SK-N-SH treated with all-trans-retinoic acid at 6 μM for 48 hours (cell line): Measurements from ENCODE around the gene ACTR5.

ENCODE experiments used
- ATAC-seq: fragments of 200-7000 bp; cut with Tn5 transposase; 3 replicates; pipeline ENCODE4 v1.9.1; 2020; ENCODE audit warnings: mild to moderate bottlenecking, moderate library complexity
- ARNTL ChIP-seq: fragments of 450-650 bp; formaldehyde crosslinking; IDR thresholded peaks from 2 replicates; pipeline ENCODE4 v1.5.0; 2020; ENCODE audit warnings: low read depth, mild to moderate bottlenecking, moderate library complexity, borderline replicate concordance
- BACH2 ChIP-seq: fragments of 250-450 bp; sonication (Bioruptor Pico); IDR thresholded peaks from 2 replicates; pipeline ENCODE4 v1.9.0; 2021; ENCODE audit warnings: mild to moderate bottlenecking, borderline replicate concordance
- CSDC2 ChIP-seq: fragments of 250-450 bp; sonication (Bioruptor Pico); IDR thresholded peaks from 2 replicates; pipeline ENCODE4 v1.5.0; 2020; ENCODE audit warnings: mild to moderate bottlenecking, moderate library complexity
- OSR1 ChIP-seq: fragments of 250-450 bp; sonication (Bioruptor Pico); IDR thresholded peaks from 2 replicates; pipeline ENCODE4 v1.8.0; 2022; ENCODE audit warnings: moderate library complexity, mild to moderate bottlenecking, inconsistent platforms
- RARB ChIP-seq: fragments of 250-450 bp; sonication (Bioruptor Pico); IDR thresholded peaks from 2 replicates; pipeline ENCODE4 v1.8.0; 2021; ENCODE audit warnings: mild to moderate bottlenecking, moderate library complexity
- TOX ChIP-seq: fragments of 250-450 bp; sonication (Bioruptor Pico); IDR thresholded peaks from 2 replicates; pipeline ENCODE4 v1.8.0; 2021; ENCODE audit warnings: mild to moderate bottlenecking, moderate library complexity, borderline replicate concordance
- ZC3H10 ChIP-seq: fragments of 250-450 bp; sonication (Bioruptor Pico); IDR thresholded peaks from 2 replicates; pipeline ENCODE4 v1.5.1; 2021; ENCODE audit warnings: mild to moderate bottlenecking, moderate library complexity
- ZFP3 ChIP-seq: fragments of 250-450 bp; sonication (Bioruptor Pico); IDR thresholded peaks from 2 replicates; pipeline ENCODE4 v1.5.0; 2020; ENCODE audit warnings: mild to moderate bottlenecking, moderate library complexity
- ZNF8 ChIP-seq: fragments of 450-650 bp; formaldehyde crosslinking; IDR thresholded peaks from 2 replicates; pipeline ENCODE4 v1.5.0; 2020; ENCODE audit warnings: mild to moderate bottlenecking, moderate library complexity
- TF ChIP-seq, protein P1 (sequence below): fragments of 250-450 bp; sonication (Bioruptor Pico); IDR thresholded peaks from 2 replicates; pipeline ENCODE4 v1.8.0; 2021; ENCODE audit warnings: low read depth, mild to moderate bottlenecking, moderate library complexity, borderline replicate concordance
- TF ChIP-seq, protein P2 (sequence below): fragments of 250-450 bp; sonication (Bioruptor Pico); IDR thresholded peaks from 2 replicates; pipeline ENCODE4 v1.5.1; 2021; ENCODE audit warnings: mild to moderate bottlenecking, moderate library complexity
- TF ChIP-seq, protein P3 (sequence below): fragments of 250-450 bp; sonication (Bioruptor Pico); IDR thresholded peaks from 2 replicates; pipeline ENCODE4 v1.5.0; 2020; ENCODE audit warnings: mild to moderate bottlenecking, moderate library complexity
- TF ChIP-seq, protein P4 (sequence below): fragments of 250-450 bp; sonication (Bioruptor Pico); IDR thresholded peaks from 2 replicates; pipeline ENCODE4 v1.8.0; 2020; ENCODE audit warnings: mild to moderate bottlenecking, moderate library complexity, borderline replicate concordance

The ACTR5 gene

DNA sequence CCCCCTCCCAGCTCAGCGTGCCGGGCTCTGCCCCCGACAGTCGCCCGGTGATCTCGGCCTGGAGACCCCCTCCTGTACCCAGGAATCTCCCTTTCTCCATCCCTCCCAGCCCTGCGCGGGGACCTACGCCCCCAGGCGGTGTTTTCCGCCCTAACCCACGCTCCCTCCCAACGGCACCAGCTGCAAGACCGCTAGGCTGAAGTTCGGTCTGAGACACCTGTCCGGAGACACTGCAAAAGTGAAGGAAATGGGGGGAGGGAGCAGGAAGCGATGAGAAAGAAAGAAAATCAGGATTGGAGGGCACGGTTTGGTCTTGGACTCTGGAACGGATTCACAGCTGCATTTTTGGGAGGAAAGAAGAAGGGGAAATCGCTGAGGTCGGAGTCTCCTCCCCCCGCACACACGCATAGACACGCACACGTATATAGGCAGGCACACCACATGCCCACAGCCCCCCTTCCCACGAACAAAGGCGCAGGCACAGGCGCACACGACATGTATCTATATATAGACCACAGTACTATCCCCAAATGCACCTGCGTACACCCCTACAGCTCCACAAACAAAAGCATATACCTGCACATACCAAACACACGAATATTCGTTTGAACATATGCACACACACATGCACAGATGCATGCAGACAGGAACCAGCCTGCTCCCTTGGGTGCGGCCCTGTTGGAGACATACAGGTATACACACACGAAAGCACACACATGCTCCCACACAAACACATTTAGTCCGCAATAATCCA is 22.9 kb upstream of the ACTR5 start:
- ATAC-seq: no peak
- no peak for TF ChIP-seq RARB (CRISPR knock-in tag)
- TF ChIP-seq, protein P1, sequence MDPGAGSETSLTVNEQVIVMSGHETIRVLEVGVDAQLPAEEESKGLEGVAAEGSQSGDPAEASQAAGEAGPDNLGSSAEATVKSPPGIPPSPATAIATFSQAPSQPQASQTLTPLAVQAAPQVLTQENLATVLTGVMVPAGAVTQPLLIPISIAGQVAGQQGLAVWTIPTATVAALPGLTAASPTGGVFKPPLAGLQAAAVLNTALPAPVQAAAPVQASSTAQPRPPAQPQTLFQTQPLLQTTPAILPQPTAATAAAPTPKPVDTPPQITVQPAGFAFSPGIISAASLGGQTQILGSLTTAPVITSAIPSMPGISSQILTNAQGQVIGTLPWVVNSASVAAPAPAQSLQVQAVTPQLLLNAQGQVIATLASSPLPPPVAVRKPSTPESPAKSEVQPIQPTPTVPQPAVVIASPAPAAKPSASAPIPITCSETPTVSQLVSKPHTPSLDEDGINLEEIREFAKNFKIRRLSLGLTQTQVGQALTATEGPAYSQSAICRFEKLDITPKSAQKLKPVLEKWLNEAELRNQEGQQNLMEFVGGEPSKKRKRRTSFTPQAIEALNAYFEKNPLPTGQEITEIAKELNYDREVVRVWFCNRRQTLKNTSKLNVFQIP (CRISPR knock-in tag): no peak
- no peak for TF ChIP-seq BACH2

DNA sequence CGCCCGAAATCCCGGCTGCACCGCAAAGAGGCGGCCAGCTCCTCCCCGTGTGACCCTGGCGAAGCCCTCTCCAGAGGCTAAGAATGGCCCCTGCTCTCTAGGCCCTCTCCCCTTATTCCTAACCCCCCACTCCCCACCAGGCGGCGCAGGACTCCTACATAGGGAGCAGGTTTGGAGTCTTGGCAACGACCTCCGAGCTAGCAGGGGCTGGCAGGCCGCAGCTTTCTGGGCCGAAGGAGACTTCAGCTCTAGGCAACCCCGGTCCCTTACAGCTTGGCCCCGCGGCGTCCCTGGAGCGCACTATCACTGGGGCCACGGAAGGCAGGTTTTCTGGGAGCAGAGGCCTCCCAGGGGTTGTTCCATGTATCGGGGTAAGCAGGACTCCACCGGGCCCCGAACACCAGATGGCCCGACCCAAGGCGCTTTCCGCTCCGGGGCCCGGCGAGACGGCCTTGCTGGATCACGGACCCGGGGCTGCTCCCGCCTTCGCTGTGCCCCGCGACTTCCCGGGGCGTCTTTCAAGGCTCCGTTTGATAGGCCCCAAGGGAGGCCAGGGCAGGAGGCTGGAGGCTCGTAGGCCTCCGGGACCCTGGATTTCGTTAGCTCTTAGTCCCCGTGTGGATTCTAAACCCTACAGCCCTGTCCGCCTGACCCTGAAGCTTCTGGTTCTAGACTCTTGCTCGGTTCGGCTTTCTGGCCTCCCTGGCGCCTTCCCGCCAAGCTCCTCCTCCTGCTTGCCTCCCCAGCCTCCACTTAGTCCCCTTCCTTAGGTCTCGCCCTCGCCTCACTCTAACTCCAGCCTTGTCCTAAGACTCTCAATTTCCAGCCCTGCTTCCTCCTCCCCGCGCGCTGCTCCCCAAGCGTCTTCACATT is 22.1 kb upstream of the ACTR5 start:
- TF ChIP-seq, protein P1 (CRISPR knock-in tag): no peak
- no peak for TF ChIP-seq ZC3H10 (CRISPR knock-in tag)
- TF ChIP-seq CSDC2: no peak
- no peak for TF ChIP-seq ZFP3 (CRISPR knock-in tag)
- no peak for TF ChIP-seq TOX
- TF ChIP-seq, protein P2, sequence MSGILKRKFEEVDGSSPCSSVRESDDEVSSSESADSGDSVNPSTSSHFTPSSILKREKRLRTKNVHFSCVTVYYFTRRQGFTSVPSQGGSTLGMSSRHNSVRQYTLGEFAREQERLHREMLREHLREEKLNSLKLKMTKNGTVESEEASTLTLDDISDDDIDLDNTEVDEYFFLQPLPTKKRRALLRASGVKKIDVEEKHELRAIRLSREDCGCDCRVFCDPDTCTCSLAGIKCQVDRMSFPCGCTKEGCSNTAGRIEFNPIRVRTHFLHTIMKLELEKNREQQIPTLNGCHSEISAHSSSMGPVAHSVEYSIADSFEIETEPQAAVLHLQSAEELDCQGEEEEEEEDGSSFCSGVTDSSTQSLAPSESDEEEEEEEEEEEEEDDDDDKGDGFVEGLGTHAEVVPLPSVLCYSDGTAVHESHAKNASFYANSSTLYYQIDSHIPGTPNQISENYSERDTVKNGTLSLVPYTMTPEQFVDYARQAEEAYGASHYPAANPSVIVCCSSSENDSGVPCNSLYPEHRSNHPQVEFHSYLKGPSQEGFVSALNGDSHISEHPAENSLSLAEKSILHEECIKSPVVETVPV: no peak
- no peak for TF ChIP-seq ZNF8 (CRISPR knock-in tag)
- TF ChIP-seq OSR1: no peak
- no peak for TF ChIP-seq RARB (CRISPR knock-in tag)
- TF ChIP-seq ARNTL (CRISPR knock-in tag): no peak
- ATAC-seq: peak; percentile 77

DNA sequence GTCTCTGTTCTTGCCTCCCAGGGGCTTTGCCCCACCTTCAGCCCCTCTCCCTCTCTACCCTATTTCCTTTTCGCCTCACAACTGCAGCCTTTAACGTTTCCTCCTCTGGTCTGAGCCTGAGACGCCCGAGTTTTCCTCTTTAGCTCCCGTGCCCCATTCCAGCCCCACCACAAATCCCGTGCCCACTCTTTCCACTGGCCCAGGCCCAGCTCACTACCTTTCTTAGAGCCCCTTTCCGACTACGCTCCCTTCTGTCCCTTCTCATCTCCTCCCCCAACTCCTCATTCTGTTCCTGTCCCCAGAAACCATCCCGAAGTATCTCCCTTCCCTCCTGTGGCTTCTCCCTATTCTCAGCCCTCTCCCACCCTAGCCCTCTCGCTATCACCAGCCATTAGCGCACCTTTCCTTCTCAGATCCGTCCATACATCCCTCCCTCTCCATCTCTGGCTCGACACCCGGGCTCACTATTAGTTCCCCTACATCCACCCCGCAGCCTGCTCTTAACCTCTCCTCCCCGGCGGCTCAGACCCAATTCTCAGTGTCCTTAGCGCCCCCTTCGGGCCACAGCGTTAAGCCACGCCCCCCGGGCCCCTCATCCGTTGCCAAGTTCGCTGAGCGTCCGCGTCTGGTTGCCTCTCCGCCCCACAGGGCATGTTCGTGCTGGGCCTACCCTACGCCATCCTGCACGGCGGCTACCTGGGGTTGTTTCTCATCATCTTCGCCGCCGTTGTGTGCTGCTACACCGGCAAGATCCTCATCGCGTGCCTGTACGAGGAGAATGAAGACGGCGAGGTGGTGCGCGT is 21.3 kb upstream of the ACTR5 start:
- TF ChIP-seq, protein P3, sequence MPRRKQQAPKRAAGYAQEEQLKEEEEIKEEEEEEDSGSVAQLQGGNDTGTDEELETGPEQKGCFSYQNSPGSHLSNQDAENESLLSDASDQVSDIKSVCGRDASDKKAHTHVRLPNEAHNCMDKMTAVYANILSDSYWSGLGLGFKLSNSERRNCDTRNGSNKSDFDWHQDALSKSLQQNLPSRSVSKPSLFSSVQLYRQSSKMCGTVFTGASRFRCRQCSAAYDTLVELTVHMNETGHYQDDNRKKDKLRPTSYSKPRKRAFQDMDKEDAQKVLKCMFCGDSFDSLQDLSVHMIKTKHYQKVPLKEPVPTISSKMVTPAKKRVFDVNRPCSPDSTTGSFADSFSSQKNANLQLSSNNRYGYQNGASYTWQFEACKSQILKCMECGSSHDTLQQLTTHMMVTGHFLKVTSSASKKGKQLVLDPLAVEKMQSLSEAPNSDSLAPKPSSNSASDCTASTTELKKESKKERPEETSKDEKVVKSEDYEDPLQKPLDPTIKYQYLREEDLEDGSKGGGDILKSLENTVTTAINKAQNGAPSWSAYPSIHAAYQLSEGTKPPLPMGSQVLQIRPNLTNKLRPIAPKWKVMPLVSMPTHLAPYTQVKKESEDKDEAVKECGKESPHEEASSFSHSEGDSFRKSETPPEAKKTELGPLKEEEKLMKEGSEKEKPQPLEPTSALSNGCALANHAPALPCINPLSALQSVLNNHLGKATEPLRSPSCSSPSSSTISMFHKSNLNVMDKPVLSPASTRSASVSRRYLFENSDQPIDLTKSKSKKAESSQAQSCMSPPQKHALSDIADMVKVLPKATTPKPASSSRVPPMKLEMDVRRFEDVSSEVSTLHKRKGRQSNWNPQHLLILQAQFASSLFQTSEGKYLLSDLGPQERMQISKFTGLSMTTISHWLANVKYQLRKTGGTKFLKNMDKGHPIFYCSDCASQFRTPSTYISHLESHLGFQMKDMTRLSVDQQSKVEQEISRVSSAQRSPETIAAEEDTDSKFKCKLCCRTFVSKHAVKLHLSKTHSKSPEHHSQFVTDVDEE (CRISPR knock-in tag): no peak
- TF ChIP-seq, protein P4, sequence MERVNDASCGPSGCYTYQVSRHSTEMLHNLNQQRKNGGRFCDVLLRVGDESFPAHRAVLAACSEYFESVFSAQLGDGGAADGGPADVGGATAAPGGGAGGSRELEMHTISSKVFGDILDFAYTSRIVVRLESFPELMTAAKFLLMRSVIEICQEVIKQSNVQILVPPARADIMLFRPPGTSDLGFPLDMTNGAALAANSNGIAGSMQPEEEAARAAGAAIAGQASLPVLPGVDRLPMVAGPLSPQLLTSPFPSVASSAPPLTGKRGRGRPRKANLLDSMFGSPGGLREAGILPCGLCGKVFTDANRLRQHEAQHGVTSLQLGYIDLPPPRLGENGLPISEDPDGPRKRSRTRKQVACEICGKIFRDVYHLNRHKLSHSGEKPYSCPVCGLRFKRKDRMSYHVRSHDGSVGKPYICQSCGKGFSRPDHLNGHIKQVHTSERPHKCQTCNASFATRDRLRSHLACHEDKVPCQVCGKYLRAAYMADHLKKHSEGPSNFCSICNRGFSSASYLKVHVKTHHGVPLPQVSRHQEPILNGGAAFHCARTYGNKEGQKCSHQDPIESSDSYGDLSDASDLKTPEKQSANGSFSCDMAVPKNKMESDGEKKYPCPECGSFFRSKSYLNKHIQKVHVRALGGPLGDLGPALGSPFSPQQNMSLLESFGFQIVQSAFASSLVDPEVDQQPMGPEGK (CRISPR knock-in tag): no peak
- no peak for TF ChIP-seq ZFP3 (CRISPR knock-in tag)
- TF ChIP-seq, protein P1 (CRISPR knock-in tag): no peak
- TF ChIP-seq ARNTL (CRISPR knock-in tag): no peak
- no peak for ATAC-seq
